GM12801 (cell line): ENCODE results near the gene METRNL.

Experiments used
- CTCF ChIP-seq: IDR thresholded peaks from one replicate; pipeline ENCODE4 v1.5.1; 2011; ENCODE audit warnings: control low read depth; ENCODE audit not compliant: insufficient read length; ENCODE audit errors: extremely low read depth

Gene METRNL

GRCh38 chr17:83101805-83102480 lies 22.5 kb downstream of the METRNL start:
- TF ChIP-seq CTCF: no peak

- TF ChIP-seq CTCF: no peak
These were observed 24.0 kb downstream of the METRNL start for GRCh38 chr17:83103200-83103942.

DNA sequence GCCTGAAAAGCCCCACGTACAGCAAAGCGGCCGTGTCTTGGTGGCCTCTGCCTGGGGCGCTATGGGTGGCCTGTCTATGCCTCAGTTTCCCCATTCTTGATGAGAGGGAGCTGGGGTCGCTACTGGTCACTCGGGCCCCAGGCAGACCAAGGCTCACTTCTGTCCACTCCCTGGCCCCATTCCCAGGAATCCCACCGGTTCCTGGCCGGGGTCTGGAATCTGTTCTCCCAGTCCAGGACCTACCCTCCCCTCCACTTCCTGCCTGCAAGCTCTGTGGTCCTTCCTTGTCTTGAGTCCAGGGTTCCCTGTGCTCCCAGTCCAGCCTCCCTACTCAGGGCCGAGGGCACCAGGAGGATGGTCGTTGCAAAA lies 24.5 kb downstream of the METRNL start:
- no peak for TF ChIP-seq CTCF

- TF ChIP-seq CTCF: no peak
These were observed 25.4 kb downstream of the METRNL start for GRCh38 chr17:83104577-83105505.

DNA sequence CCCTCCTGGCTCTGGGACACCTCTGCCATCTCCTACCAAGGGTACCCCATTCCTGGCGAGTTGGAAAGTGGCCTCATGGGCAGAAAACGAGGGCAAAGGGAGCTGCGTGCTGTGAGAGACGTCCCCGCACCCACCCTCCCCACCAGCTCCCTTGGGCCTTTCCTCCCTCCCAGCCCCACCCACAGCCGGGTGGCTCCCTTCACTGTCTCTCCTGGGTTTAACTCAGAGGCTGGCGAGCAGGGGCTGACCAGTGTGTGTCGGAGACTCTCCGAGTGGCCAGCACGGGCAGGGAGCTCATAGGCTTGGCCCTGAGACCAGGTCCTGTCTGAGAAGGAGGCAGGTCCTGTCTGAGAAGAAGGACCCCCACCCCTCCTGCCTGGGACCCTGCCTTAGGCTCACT lies 26.1 kb downstream of the METRNL start:
- no peak for TF ChIP-seq CTCF

- no peak for TF ChIP-seq CTCF
These were observed 26.7 kb downstream of the METRNL start for GRCh38 chr17:83106056-83106588.

DNA sequence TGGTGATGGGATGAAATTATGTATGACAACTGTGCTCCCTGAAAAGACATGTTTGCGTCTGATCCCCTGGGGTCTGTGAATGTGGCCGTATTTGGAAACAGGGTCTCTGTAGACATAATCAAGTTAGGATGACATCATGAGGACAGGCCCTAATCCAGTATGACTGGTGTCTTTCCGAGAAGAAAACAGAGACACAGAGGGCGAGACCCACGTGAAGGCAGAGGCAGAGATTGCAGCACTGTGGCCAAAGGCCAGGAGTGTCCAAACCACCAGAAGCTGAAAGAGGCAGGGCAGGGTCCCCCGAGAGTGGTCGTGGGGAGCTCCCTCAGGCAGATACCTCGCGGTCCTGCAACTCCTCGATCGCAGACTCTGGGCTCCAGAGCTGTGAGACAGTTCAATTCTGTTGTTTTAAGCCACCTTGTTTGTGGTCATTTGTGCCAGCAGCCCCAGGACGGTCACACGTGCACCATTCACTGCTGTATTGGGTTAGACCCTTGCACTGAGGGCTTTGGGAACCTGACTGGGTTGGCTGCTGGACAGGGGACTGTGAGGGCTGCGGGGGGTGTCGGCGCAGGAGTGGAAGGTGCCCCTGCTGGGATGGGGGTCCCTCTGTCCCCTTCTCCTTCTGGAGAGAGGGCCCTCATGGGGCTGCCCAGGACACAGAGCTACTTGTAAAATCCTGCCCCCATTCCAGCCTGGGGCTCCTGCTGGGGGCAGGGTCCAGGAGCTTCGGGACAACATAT lies 27.7 kb downstream of the METRNL start:
- no peak for TF ChIP-seq CTCF
